ENCODE results near the gene AQP12B. TPM values are rescaled to one million over a fixed set of nuclear protein-coding genes. Genes with fewer than 3 reads are reported as not detected.

The AQP12B gene
- total and polyA plus RNA-seq, 2 of the 8 experiments (the other 6 are each of a cell fraction or from before 2014, with no cell fraction given) = not detected

DNA sequence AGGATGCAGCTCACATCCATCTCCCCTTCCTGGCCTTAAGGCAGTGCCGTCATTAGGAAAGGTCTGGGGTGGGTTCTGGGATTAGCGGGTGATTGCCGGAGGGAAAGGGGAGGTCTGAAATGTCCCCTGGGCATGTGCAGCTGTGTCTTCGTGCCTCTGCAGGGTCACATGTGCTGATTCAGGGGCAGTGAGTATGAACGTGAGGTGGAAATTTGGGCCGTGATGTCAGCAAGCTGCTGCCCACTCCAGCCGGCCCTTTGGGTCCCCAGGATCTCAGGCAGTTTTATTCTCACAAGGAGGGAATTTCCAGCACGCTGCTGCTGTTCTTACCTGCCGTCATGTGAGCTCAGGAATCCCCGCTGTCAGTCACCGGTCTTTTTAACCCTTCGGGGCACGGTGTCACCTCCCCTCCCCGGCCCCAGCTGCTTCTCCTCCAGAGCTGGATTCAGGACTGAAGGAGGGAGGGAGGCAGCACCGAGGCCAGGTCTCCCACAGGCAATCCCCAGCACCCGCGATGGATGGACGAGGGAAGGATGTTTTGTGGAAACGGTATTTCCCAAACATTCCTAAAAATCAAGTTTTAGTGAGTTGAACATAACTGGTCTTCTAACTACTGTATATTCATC lies 33.9 kb downstream of the AQP12B start:
- 54% methylated on average over 19 of the region's 19 CpGs; no CpG with 5 or more reads in 1 of the 2 experiments for WGBS, 2 experiments (ENCODE audit: extremely low coverage in 1 of 2, insufficient coverage in 1 of 2, insufficient read length in 1 of 2, insufficient replicate concordance in 2 of 2, low coverage in 1 of 2, low lambda C conversion rate in 2 of 2, missing lambda C conversion rate in 1 of 2)
- Histone ChIP-seq H2BK15ac (ENCODE audit: low read length) (no peak overlapping the region), H2BK120ac (replicated peaks; ENCODE audit: low read depth, low read length) (no peak overlapping the region), H3K79me1 (ENCODE audit: low read depth, low read length) (no peaks in the 10 kb centered on the region), H3K79me2 (ENCODE audit: control insufficient read depth in 1 of 2, insufficient read depth in 2 of 2, low read length in 2 of 2) (no peaks in the 10 kb centered on the region), H3K9me3 (ENCODE audit: insufficient read depth in 2 of 2, low read depth in 1 of 2, low read length in 1 of 2) (no peaks in the 10 kb centered on the region), H3K27ac (ENCODE audit: low read depth, low read length) (no peak overlapping the region), H3K14ac (ENCODE audit: insufficient read length) (no peak overlapping the region), H3K23ac (ENCODE audit: insufficient read length) (no peak overlapping the region), H3K4ac (replicated peaks; ENCODE audit: insufficient read length, low read depth, low read length) (peak overlapping the region; percentile 57), H3K56ac (replicated peaks; ENCODE audit: insufficient read length, low read depth, low read length) (no peak overlapping the region), H4K20me1 (replicated peaks in 1 of 2; ENCODE audit: control insufficient read depth in 1 of 2, insufficient read depth in 2 of 2, low read length in 2 of 2) (no peaks in the 10 kb centered on the region), H3K23me2 (ENCODE audit: low read depth, low read length) (no peaks in the 10 kb centered on the region), H4K5ac (ENCODE audit: insufficient read length, low read depth, low read length) (no peak overlapping the region), H3K18ac (ENCODE audit: extremely low read depth, low read length) (no peak overlapping the region; the same call in 1 of the 2 replicates), H2BK20ac (ENCODE audit: low read length) (no peak overlapping the region), H4K91ac (replicated peaks; ENCODE audit: insufficient read length, low read length) (no peak overlapping the region), H3K4me3 (ENCODE audit: extremely low read depth in 1 of 4, insufficient read depth in 2 of 4, low read depth in 3 of 4, low read length in 4 of 4) (no peak overlapping the region), H3K4me1 (replicated peaks in 1 of 4; ENCODE audit: control insufficient read depth in 3 of 4, insufficient read depth in 4 of 4, low read length in 3 of 4) (peaks cover 0 to 10% (median 6%) of the 10 kb centered on the region in 4 experiments; a peak in 5 of 7 replicates), H3K9ac (replicated peaks in 1 of 4; ENCODE audit: extremely low read depth in 1 of 4, low read depth in 3 of 4, low read length in 3 of 4) (peak overlapping the region in 1 of 4 experiments; percentile 51; a peak in 2 of 7 replicates), H4K8ac (ENCODE audit: extremely low read depth, insufficient read depth, low read length) (no peak overlapping the region), H2BK5ac (ENCODE audit: low read depth, low read length) (no peak overlapping the region), H2AK5ac (ENCODE audit: low read depth, low read length) (no peak overlapping the region), H3K4me2 (ENCODE audit: insufficient read depth in 1 of 2, low read depth in 2 of 2, low read length in 2 of 2) (peak overlapping the region in 1 of 2 experiments; percentile 11; a peak in 1 of 4 replicates), H2AFZ (ENCODE audit: low read length) (peak overlapping the region; percentile 55), H3K36me3 (ENCODE audit: control insufficient read depth in 2 of 4, insufficient read depth in 4 of 4, low read length in 3 of 4) (no peaks in the 10 kb centered on the region), H2BK12ac (ENCODE audit: low read depth, low read length) (no peak overlapping the region), H3K27me3 (replicated peaks in 1 of 4; ENCODE audit: control insufficient read depth in 3 of 4, extremely low read depth in 1 of 4, insufficient read depth in 3 of 4, low read length in 3 of 4) (peaks cover 0 to 4% (median 2%) of the 10 kb centered on the region in 4 experiments; a peak in 3 of 7 replicates)
- DNase-seq (ENCODE audit: low read depth in 1 of 2, low spot score in 2 of 2) (peak in 1 of 2 experiments; percentile 47), FAIRE-seq (no peak)
- POLR2A ChIA-PET (ENCODE audit: partially characterized antibody) = no interaction called here
- CTCF ChIA-PET (ENCODE audit: partially characterized antibody) = interaction anchor here (0.9 to 1.2 kb wide), 3 partner anchors 37 to 1230 kb away, joined by 3 read pairs; no protein-coding TSS in a partner anchor
- TF ChIP-seq, protein P1, sequence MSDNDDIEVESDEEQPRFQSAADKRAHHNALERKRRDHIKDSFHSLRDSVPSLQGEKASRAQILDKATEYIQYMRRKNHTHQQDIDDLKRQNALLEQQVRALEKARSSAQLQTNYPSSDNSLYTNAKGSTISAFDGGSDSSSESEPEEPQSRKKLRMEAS (IDR thresholded peaks at IDR 0.05) = peak; percentile 75
- TF ChIP-seq EP300 (IDR thresholded peaks at IDR 0.05; ENCODE audit: borderline replicate concordance in 1 of 2, low read depth in 2 of 2, low read length in 2 of 2) (no peak), BACH1 (IDR thresholded peaks at IDR 0.05; ENCODE audit: low read length) (no peak)
- TF ChIP-seq, protein P2, sequence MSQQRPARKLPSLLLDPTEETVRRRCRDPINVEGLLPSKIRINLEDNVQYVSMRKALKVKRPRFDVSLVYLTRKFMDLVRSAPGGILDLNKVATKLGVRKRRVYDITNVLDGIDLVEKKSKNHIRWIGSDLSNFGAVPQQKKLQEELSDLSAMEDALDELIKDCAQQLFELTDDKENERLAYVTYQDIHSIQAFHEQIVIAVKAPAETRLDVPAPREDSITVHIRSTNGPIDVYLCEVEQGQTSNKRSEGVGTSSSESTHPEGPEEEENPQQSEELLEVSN (IDR thresholded peaks at IDR 0.05) = peak; percentile 91
